ENCODE data around the gene AFG1L.

- TF ChIP-seq CTCF (IDR thresholded peaks at IDR 0.05; ENCODE audit: poor library complexity) (no peak), EZH2phosphoT487 (IDR thresholded peaks at IDR 0.05; ENCODE audit: low read depth, severe bottlenecking, unreplicated experiment) (no peak)
Observed at GRCh38 chr6:108476847-108477430, 182.1 kb downstream of the AFG1L start.
